GM10248 (cell line): ENCODE data around the gene MYLK.

Experiments used
- CTCF ChIA-PET: fragments of 300-600 bp; sonication (Branson Sonifier 250); formaldehyde crosslinking; extraction: SDS; loops from one replicate; lab custom pipeline; 2021; ENCODE audit warnings: antibody characterized with exemption; lab: Yijun Ruan, JAX
- POLR2A ChIA-PET: fragments of 350-650 bp; sonication (Branson Sonifier 250); formaldehyde crosslinking; extraction: SDS; loops from one replicate; lab custom pipeline; 2020; ENCODE audit warnings: antibody characterized with exemption; lab: Yijun Ruan, JAX
- DNase-seq: peaks from one replicate; pipeline ENCODE4 v3.0.0; 2012; ENCODE audit errors: extremely low spot score
- CTCF ChIP-seq: IDR thresholded peaks from 2 replicates; pipeline ENCODE4 v1.5.1; 2012; ENCODE audit warnings: mild to moderate bottlenecking, low read depth; ENCODE audit errors: extremely low read depth, missing control alignments, control extremely low read depth

Gene MYLK

GRCh38 chr3:123745184-123745855 is 138.8 kb downstream of the MYLK start:
- DNase-seq = no peak
- no peak for TF ChIP-seq CTCF
- CTCF ChIA-PET = interaction anchor here (1.9 kb wide), 1 partner anchor 16 kb away, joined by 7 read pairs; no protein-coding TSS in a partner anchor
- POLR2A ChIA-PET = no interaction called here

GRCh38 chr3:123744064-123744463 is 140.1 kb downstream of the MYLK start:
- TF ChIP-seq CTCF = no peak
- POLR2A ChIA-PET = no interaction called here
- CTCF ChIA-PET = interaction anchor here (2.2 kb wide), 1 partner anchor 21 kb away, joined by 8 read pairs; no protein-coding TSS in a partner anchor
- no peak for DNase-seq

- DNase-seq = no peak
- POLR2A ChIA-PET = no interaction called here
- TF ChIP-seq CTCF = no peak
- CTCF ChIA-PET = interaction anchor here (1.3 to 2.2 kb wide), 3 partner anchors 13 to 20 kb away, joined by 4 to 8 read pairs (median 5); no protein-coding TSS in a partner anchor
Measured at GRCh38 chr3:123743121-123743520, 141.0 kb downstream of the MYLK start.

- DNase-seq = no peak
- CTCF ChIA-PET = interaction anchor here (1.6 to 2.7 kb wide), 3 partner anchors 11 to 49 kb away, joined by 4 to 13 read pairs (median 5); no protein-coding TSS in a partner anchor
- no peak for TF ChIP-seq CTCF
- POLR2A ChIA-PET = no interaction called here
Measured at GRCh38 chr3:123741041-123741511, 143.1 kb downstream of the MYLK start.

GRCh38 chr3:123740391-123740822 is 143.7 kb downstream of the MYLK start:
- CTCF ChIA-PET = interaction anchor here (2.7 kb wide), 1 partner anchor 17 kb away, joined by 13 read pairs; no protein-coding TSS in a partner anchor
- no peak for DNase-seq
- POLR2A ChIA-PET = no interaction called here
- no peak for TF ChIP-seq CTCF

GRCh38 chr3:123739754-123740153 is 144.4 kb downstream of the MYLK start:
- no peak for DNase-seq

More at GRCh38 chr3:123739754-123740153, 144.4 kb downstream of the MYLK start:
- ChIA-PET CTCF (interaction anchor here (1.3 to 2.7 kb wide), 2 partner anchors 17 to 21 kb away, joined by 3 to 13 read pairs; no protein-coding TSS in a partner anchor), POLR2A (no interaction called here)
- TF ChIP-seq CTCF = no peak
